OCI-LY7 (cell line): ENCODE data around the gene ADAM33.

Source experiments
- CTCF ChIP-seq: fragments of 200-600 bp; sonication (generic); conservative IDR thresholded peaks from 2 replicates; pipeline ENCODE4 v1.5.1; 2014; ENCODE audit warnings: mild to moderate bottlenecking, antibody characterized with exemption, low read length, moderate library complexity, mixed read lengths
- EZH2phosphoT487 ChIP-seq: fragments of 200-600 bp; sonication (generic); IDR thresholded peaks from 2 replicates; pipeline ENCODE4 v1.6.1; 2018; ENCODE audit warnings: low read depth, borderline replicate concordance, mild to moderate bottlenecking, mixed run types, antibody characterized with exemption, low read length, moderate library complexity, mixed read lengths

DNA sequence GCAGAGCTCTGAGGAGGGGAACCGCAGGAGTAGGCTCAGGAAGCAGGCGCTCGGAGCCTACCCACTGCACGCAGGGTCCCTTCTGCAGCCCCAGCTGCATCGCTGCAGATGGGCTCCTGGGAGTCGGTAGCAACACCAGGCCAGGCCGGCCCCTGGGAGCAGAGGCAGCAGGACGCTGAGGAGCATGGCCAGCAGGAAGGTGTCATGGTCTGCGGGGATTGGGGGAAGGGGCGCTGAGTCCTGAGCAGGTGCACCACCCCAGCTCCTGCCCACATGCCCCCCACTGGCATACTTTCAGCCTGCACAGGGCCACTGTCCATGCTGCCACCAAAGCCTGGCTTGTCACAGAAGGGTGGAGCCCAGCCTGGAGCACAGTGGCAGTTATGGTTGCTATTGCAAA lies 10.9 kb downstream of the ADAM33 start:
- TF ChIP-seq CTCF, result no peak
- no peak for TF ChIP-seq EZH2phosphoT487
